ENCODE measurements around the gene CPAMD8. TPM values are rescaled to one million over a fixed set of nuclear protein-coding genes. Genes with fewer than 3 reads are reported as not detected.

CPAMD8 gene
- total and polyA plus RNA-seq, 2 donors (not counting 3 experiments of a cell fraction or from before 2014, with no cell fraction given), result 2.2 to 3.9 TPM

- Histone ChIP-seq H3K27ac (ENCODE audit: insufficient read depth, low read depth, low read length) (no peak overlapping the region), H3K36me3 (ENCODE audit: control insufficient read depth in 2 of 2, extremely low read depth in 1 of 2, insufficient read depth in 2 of 2, low read length in 2 of 2) (peaks cover 13 to 43% of the 10 kb centered on the region in 2 experiments), H3K9ac (replicated peaks; ENCODE audit: extremely low read depth, insufficient read depth, low read length) (no peak overlapping the region), H3K4me3 (replicated peaks in 1 of 3; ENCODE audit: insufficient read depth in 1 of 3, low read depth in 1 of 3, low read length in 3 of 3) (no peak overlapping the region), H3K4me2 (ENCODE audit: insufficient read depth, low read length) (no peak overlapping the region), H3K27me3 (ENCODE audit: control insufficient read depth in 2 of 2, insufficient read depth in 2 of 2, low read length in 2 of 2) (no peaks in the 10 kb centered on the region), H2AFZ (ENCODE audit: low read depth, low read length) (no peak overlapping the region), H3K4me1 (ENCODE audit: control insufficient read depth, extremely low read depth, insufficient read depth, low read length) (peaks cover 20% of the 10 kb centered on the region), H3K9me1 (replicated peaks; ENCODE audit: control insufficient read depth, extremely low read depth, insufficient read depth, low read length) (no peaks in the 10 kb centered on the region), H3K9me3 (replicated peaks; ENCODE audit: control insufficient read depth, insufficient read depth, low read length) (no peaks in the 10 kb centered on the region), H4K20me1 (replicated peaks; ENCODE audit: control insufficient read depth, extremely low read depth, insufficient read depth, low read length) (no peaks in the 10 kb centered on the region), H3K79me2 (ENCODE audit: control insufficient read depth, insufficient read depth, low read length) (peaks cover 16% of the 10 kb centered on the region)
- CTCF ChIA-PET, result no interaction called here
- DNase-seq (ENCODE audit: low read depth, low spot score) (no peak), FAIRE-seq (no peak)
- dilution Hi-C loops (cut with MboI; ENCODE audit: extremely low pct_ligation_motif_present, low sequenced_read_pairs), result no loop called here
- intact Hi-C loops (cut with micrococcal nuclease), result no loop called here
- BruUV-seq (replicated peaks), result no TSS peak
- POLR2A ChIA-PET, result no interaction called here
- no peak for TF ChIP-seq MYC (IDR thresholded peaks at IDR 0.05; ENCODE audit: low read depth, low read length)
- no peak for TF ChIP-seq GATA2 (IDR thresholded peaks at IDR 0.05; ENCODE audit: insufficient read depth, insufficient read length, low read depth, low read length)
- TF ChIP-seq POLR2A (IDR thresholded peaks at IDR 0.05; ENCODE audit: low read depth, low read length), result no peak
- TF ChIP-seq JUN (IDR thresholded peaks at IDR 0.05; ENCODE audit: borderline replicate concordance, insufficient read depth, insufficient read length, low read depth), result no peak
- TF ChIP-seq POLR2AphosphoS5 (IDR thresholded peaks at IDR 0.05; ENCODE audit: insufficient read depth, low read depth, low read length), result no peak
- no peak for TF ChIP-seq CTCF (IDR thresholded peaks at IDR 0.05; ENCODE audit: extremely low read depth in 1 of 2, insufficient read depth in 1 of 2, low read depth in 1 of 2, low read length in 2 of 2)
- no peak for TF ChIP-seq FOS (IDR thresholded peaks at IDR 0.05; ENCODE audit: borderline replicate concordance, insufficient read depth, low read length)
- TF ChIP-seq MAX (IDR thresholded peaks at IDR 0.05; ENCODE audit: insufficient read depth, insufficient read length), result no peak
- no peak for TF ChIP-seq EZH2 (IDR thresholded peaks at IDR 0.05; ENCODE audit: borderline replicate concordance, low read depth, low read length, severe bottlenecking)
Measured at GRCh38 chr19:16869331-16869972, 157.2 kb downstream of the CPAMD8 start.

All from endothelial cell of umbilical vein (primary cell).